IMR-90 (cell line): ENCODE results near the gene ACTA2. TPM values are rescaled to one million over a fixed set of nuclear protein-coding genes. Genes with fewer than 3 reads are reported as not detected.

ENCODE experiments used
- ATAC-seq: fragments of 200-7000 bp; cut with Tn5 transposase; 2 replicates; pipeline ENCODE4 v1.9.1; 2020; ENCODE audit warnings: low read depth, mild to moderate bottlenecking, moderate library complexity
- BruUV-seq: library from RNA; stranded (reverse); fragments of 400-500 nt; replicated peaks from 2 replicates; lab custom pipeline; 2021; lab: Mats Ljungman, UMichigan
- CTCF ChIA-PET: fragments of 300-600 bp; formaldehyde crosslinking; extraction: SDS; loops from one replicate; lab custom pipeline; 2021; ENCODE audit warnings: antibody characterized with exemption; lab: Yijun Ruan, JAX
- POLR2A ChIA-PET: fragments of 300-600 bp; sonication (Branson Sonifier 250); formaldehyde crosslinking; loops from one replicate; lab custom pipeline; 2022; ENCODE audit warnings: antibody characterized with exemption; ENCODE audit not compliant: unreplicated experiment; lab: Charles Lee
- DNase-seq: peaks from one replicate; pipeline ENCODE4 v3.0.0; 2013
- H2AFZ ChIP-seq: replicated peaks from 2 replicates; pipeline ENCODE3; 2013; ENCODE audit warnings: low read length, mild to moderate bottlenecking; ENCODE audit not compliant: poor library complexity
- H2AK5ac ChIP-seq: 2 replicates; pipeline ENCODE4 v1.6.1; 2013; ENCODE audit warnings: low read depth, low read length, inconsistent platforms
- H2AK9ac ChIP-seq: replicated peaks from 2 replicates; pipeline ENCODE3; 2013; ENCODE audit warnings: mild to moderate bottlenecking, low read depth, low read length, moderate library complexity; ENCODE audit not compliant: poor library complexity
- H2BK120ac ChIP-seq: 2 replicates; pipeline ENCODE4 v1.6.1; 2013; ENCODE audit warnings: low read depth, low read length, inconsistent platforms
- H2BK15ac ChIP-seq: 3 replicates; pipeline ENCODE4 v1.6.1; 2013; ENCODE audit warnings: low read depth, low read length, inconsistent platforms
- H2BK20ac ChIP-seq: 2 replicates; pipeline ENCODE4 v1.6.1; 2013; ENCODE audit warnings: low read depth, mild to moderate bottlenecking, inconsistent platforms, low read length, moderate library complexity
- H2BK5ac ChIP-seq: 2 replicates; pipeline ENCODE4 v1.6.1; 2013; ENCODE audit warnings: mild to moderate bottlenecking, low read depth, low read length, inconsistent platforms; ENCODE audit not compliant: poor library complexity, severe bottlenecking
- H3K14ac ChIP-seq: replicated peaks from 2 replicates; pipeline ENCODE4 v1.6.1; 2013; ENCODE audit warnings: low read depth, low read length, inconsistent platforms
- H3K18ac ChIP-seq: 2 replicates; pipeline ENCODE4 v1.6.1; 2013; ENCODE audit warnings: low read depth, low read length, control low read depth
- H3K23ac ChIP-seq: 2 replicates; pipeline ENCODE4 v1.6.1; 2013; ENCODE audit warnings: low read depth, low read length, inconsistent platforms
- H3K27ac ChIP-seq: 2 replicates; pipeline ENCODE4 v1.5.1; 2013; ENCODE audit warnings: mild to moderate bottlenecking, control low read depth, low read length; ENCODE audit not compliant: insufficient read depth
- H3K27me3 ChIP-seq: 2 replicates; pipeline ENCODE4 v1.6.1; 2013; ENCODE audit warnings: low read length; ENCODE audit not compliant: control insufficient read depth, insufficient read depth
- H3K36me3 ChIP-seq: 2 replicates; pipeline ENCODE4 v1.6.1; 2013; ENCODE audit warnings: low read length, mixed read lengths; ENCODE audit not compliant: control insufficient read depth, insufficient read depth
- H3K4ac ChIP-seq: 2 replicates; pipeline ENCODE4 v1.6.1; 2013; ENCODE audit warnings: low read depth, low read length, inconsistent platforms
- H3K4me1 ChIP-seq: 2 replicates; pipeline ENCODE4 v1.6.1; 2013; ENCODE audit warnings: low read length, mixed read lengths; ENCODE audit not compliant: control insufficient read depth, insufficient read depth
- H3K4me2 ChIP-seq: 2 replicates; pipeline ENCODE4 v1.6.1; 2013; ENCODE audit warnings: low read depth, mild to moderate bottlenecking, control low read depth, low read length, moderate library complexity
- H3K4me3 ChIP-seq: 2 replicates; pipeline ENCODE4 v1.5.1; 2013; ENCODE audit warnings: low read depth, mild to moderate bottlenecking, control low read depth, low read length, moderate library complexity; ENCODE audit not compliant: insufficient read depth
- H3K56ac ChIP-seq: 2 replicates; pipeline ENCODE4 v1.6.1; 2013; ENCODE audit warnings: low read length, inconsistent platforms; ENCODE audit not compliant: insufficient read depth; ENCODE audit errors: extremely low read depth
- H3K79me1 ChIP-seq, 2 experiments: 2 replicates each; pipeline ENCODE4 v1.6.1; 2013; ENCODE audit warnings: low read length in 2 of 2, inconsistent platforms in 1 of 2, low read depth in 1 of 2
- H3K9ac ChIP-seq: 2 replicates; pipeline ENCODE4 v1.6.1; 2013; ENCODE audit warnings: low read depth, low read length, control low read depth
- H3K9me1 ChIP-seq: 2 replicates; pipeline ENCODE4 v1.6.1; 2013; ENCODE audit warnings: low read length, inconsistent platforms; ENCODE audit not compliant: insufficient read depth
- H3K9me3 ChIP-seq: 2 replicates; pipeline ENCODE4 v1.6.1; 2013; ENCODE audit warnings: low read length; ENCODE audit not compliant: control insufficient read depth, insufficient read depth
- H4K20me1 ChIP-seq: 2 replicates; pipeline ENCODE4 v1.6.1; 2013; ENCODE audit warnings: low read length, inconsistent platforms; ENCODE audit not compliant: insufficient read depth
- H4K5ac ChIP-seq: 2 replicates; pipeline ENCODE4 v1.6.1; 2013; ENCODE audit warnings: mild to moderate bottlenecking, low read depth, low read length, control low read depth
- H4K8ac ChIP-seq, 2 experiments: 2 replicates each; pipeline ENCODE4 v1.6.1; 2013; ENCODE audit warnings: low read depth in 2 of 2, low read length in 2 of 2, control low read depth in 1 of 2, inconsistent platforms in 1 of 2
- H4K91ac ChIP-seq: 2 replicates; pipeline ENCODE4 v1.6.1; 2013; ENCODE audit warnings: low read depth, low read length, inconsistent platforms; ENCODE audit not compliant: insufficient read depth
- CEBPB ChIP-seq: IDR thresholded peaks from 2 replicates; pipeline ENCODE4 v1.6.1; 2012; ENCODE audit warnings: low read depth, low read length, improper control_type of control experiment
- WGBS, 2 experiments: methylation state at CpG; one replicate each; pipeline versions ENCODE4 v1.1.5 to v1.1.7; 2013; ENCODE audit warnings: missing lambda C conversion rate in 2 of 2; ENCODE audit not compliant: insufficient read length in 1 of 2; ENCODE audit errors: extremely low coverage in 2 of 2; 5-methylcytosine and 5-hydroxymethylcytosine counted together
- dilution Hi-C: fragments of 300-500 bp; cut with HindIII; formaldehyde crosslinking; loops from one replicate; pipeline ENCODE4 v1.14.3; 2018; ENCODE audit warnings: low sequenced_read_pairs; ENCODE audit not compliant: unreplicated experiment
- in situ Hi-C: fragments of 300-500 bp; cut with MboI; formaldehyde crosslinking; loops from 3 replicates; pipeline ENCODE4 v1.14.3; 2019; ENCODE audit warnings: low sequenced_read_pairs, inconsistent platforms, mixed read lengths
- intact Hi-C: fragments of 100-400 bp; cut with micrococcal nuclease; formaldehyde crosslinking; loops from 2 replicates; pipeline ENCODE4 v1.10.0; 2022
- polyA plus RNA-seq, 3 experiments: library from polyadenylated mRNA; depleted of rRNA; stranded (reverse); fragments of >200 nt; gene quantifications; 2 replicates each; pipeline ENCODE4 v1.2.3, GENCODE V29; 2012; ENCODE audit warnings: low replicate concordance in 1 of 3
- total RNA-seq: library from RNA; depleted of rRNA; stranded (reverse); fragments of >200 nt; gene quantifications from 2 replicates; pipeline ENCODE4 v1.2.3, GENCODE V29; 2012
- TF ChIP-seq, protein P1 (sequence below): conservative IDR thresholded peaks from 2 replicates; pipeline ENCODE4 v1.5.1; 2012; ENCODE audit warnings: mild to moderate bottlenecking, low read depth, low read length, improper control_type of control experiment

Gene ACTA2
- total and polyA plus RNA-seq, 2 of the 4 experiments (the other 2 are of a cell fraction) = 978 to 1,235 TPM

- Histone ChIP-seq H3K79me1 (peaks cover 11 to 45% of the 10 kb centered on the region in 2 experiments; a peak in 3 of 4 replicates), H2BK20ac (peak overlapping the region; percentile 96), H2AK5ac (peak overlapping the region; percentile 98; the same call in 1 of the 2 replicates), H3K23ac (peak overlapping the region; percentile 98), H3K4me1 (peaks cover 20% of the 10 kb centered on the region), H3K4me3 (no peak overlapping the region), H3K14ac (peak overlapping the region; percentile 95), H3K4me2 (peak overlapping the region; percentile 57), H4K8ac (peak overlapping the region; percentile 80 to 87; a peak in 3 of 4 replicates), H3K9ac (peak overlapping the region; percentile 72; the same call in 1 of the 2 replicates), H3K36me3 (peaks cover 15% of the 10 kb centered on the region), H3K27me3 (no peaks in the 10 kb centered on the region), H2AFZ (no peak overlapping the region), H2BK120ac (peak overlapping the region; percentile 97), H4K20me1 (no peaks in the 10 kb centered on the region; the same call in 1 of the 2 replicates), H3K9me3 (no peaks in the 10 kb centered on the region), H3K4ac (peak overlapping the region; percentile 97), H4K5ac (peak overlapping the region; percentile 87; the same call in 1 of the 2 replicates), H4K91ac (peak overlapping the region; percentile 85; the same call in 1 of the 2 replicates), H3K9me1 (peaks cover 9% of the 10 kb centered on the region), H3K56ac (peak overlapping the region; percentile 96), H2BK15ac (peak overlapping the region; percentile 89; the same call in 1 of the 3 replicates), H2BK5ac (peak overlapping the region; percentile 94), H3K27ac (peak overlapping the region; percentile 100), H2AK9ac (no peak overlapping the region), H3K18ac (peak overlapping the region; percentile 90)
- intact Hi-C loops = loop anchor here (2.0 kb wide), 1 partner anchor 46 kb away; the partner anchor contains the start of gene STAMBPL1
- no CpG with 5 or more reads among the region's 6 CpGs for WGBS, 2 experiments
- TF ChIP-seq, protein P1, sequence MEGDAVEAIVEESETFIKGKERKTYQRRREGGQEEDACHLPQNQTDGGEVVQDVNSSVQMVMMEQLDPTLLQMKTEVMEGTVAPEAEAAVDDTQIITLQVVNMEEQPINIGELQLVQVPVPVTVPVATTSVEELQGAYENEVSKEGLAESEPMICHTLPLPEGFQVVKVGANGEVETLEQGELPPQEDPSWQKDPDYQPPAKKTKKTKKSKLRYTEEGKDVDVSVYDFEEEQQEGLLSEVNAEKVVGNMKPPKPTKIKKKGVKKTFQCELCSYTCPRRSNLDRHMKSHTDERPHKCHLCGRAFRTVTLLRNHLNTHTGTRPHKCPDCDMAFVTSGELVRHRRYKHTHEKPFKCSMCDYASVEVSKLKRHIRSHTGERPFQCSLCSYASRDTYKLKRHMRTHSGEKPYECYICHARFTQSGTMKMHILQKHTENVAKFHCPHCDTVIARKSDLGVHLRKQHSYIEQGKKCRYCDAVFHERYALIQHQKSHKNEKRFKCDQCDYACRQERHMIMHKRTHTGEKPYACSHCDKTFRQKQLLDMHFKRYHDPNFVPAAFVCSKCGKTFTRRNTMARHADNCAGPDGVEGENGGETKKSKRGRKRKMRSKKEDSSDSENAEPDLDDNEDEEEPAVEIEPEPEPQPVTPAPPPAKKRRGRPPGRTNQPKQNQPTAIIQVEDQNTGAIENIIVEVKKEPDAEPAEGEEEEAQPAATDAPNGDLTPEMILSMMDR = no peak
- peak; percentile 88 for TF ChIP-seq CEBPB
- POLR2A ChIA-PET = no interaction called here
- DNase-seq = peak; percentile 96
- CTCF ChIA-PET = interaction anchor here (1.0 kb wide), 1 partner anchor 91 kb away, joined by 4 read pairs; no protein-coding TSS in a partner anchor
- dilution Hi-C loops = no loop called here
- peak; percentile 70 for ATAC-seq
- BruUV-seq = no TSS peak
- in situ Hi-C loops = no loop called here
These were observed 25.8 kb downstream of the ACTA2 start for GRCh38 chr10:88926566-88927415.
